Measurements from ENCODE around the gene LETMD1.
"Not testable (repeated sequence)": the region's sequence is repeated elsewhere in the genome, so short reads cannot be mapped to it uniquely, and the experiment has no call there.

The LETMD1 gene

DNA sequence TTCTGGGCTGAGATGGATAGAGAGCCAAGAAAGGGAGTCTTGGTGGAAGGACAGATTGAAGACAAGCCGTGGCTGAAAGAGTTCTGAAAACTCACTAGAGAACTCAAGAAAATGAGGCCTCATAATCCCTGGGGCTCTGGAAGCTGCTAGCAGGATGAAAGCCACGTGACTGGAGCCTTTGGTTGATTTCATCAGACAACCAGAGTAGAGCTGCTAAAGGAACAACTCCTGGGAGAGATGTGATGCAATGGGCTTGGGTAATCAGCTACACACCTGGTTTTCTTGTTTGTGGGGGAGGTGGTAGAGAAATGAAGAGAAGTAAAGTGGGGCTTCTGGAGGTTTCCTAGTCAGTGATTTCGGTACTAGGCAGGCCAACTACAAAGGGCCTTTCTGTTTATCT is 21.9 kb downstream of the LETMD1 start:
- Histone ChIP-seq H3K27ac (peak overlapping the region; percentile 15; the same call in 1 of the 2 replicates), H3K4me2 (peak overlapping the region; percentile 19; the same call in 1 of the 2 replicates), H3K27me3 (no peaks in the 10 kb centered on the region), H4K20me1 (peaks cover 10% of the 10 kb centered on the region), H3K4me3 (no peak overlapping the region), H3K36me3 (peaks cover 99% of the 10 kb centered on the region), H3K4me1 (peaks cover 6% of the 10 kb centered on the region; the same call in 1 of the 2 replicates), H3K9me3 (no peaks in the 10 kb centered on the region), H3K9ac (no peak overlapping the region)
- TF ChIP-seq Cebpa-rat (IDR thresholded peaks at IDR 0.05): peak; percentile 47; the same call in 1 of the 2 replicates

DNA sequence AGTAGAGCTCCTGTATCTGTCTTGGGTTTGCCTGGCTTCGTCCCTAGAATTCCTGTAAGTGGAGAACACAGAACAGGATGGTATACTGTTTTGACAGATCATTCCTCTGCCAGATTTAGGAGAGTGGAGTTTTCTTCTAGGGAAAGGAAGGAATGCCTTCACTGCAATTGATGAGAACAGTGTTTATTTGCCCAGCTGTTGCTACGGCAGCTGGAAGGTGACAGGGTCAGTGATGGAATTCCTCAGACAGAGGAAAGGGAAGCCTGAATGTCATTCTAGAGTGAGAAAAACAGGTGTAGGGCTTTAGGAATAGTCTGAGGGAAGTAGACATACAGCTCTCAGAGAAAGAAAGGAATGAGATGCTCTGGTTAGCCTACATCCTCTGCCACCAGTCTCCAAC is 23.5 kb downstream of the LETMD1 start:
- Histone ChIP-seq H3K27ac (no peak overlapping the region), H3K9me3 (no peaks in the 10 kb centered on the region), H3K4me1 (peaks cover 6% of the 10 kb centered on the region; the same call in 1 of the 2 replicates), H3K4me2 (no peak overlapping the region), H3K4me3 (no peak overlapping the region), H3K9ac (no peak overlapping the region), H3K36me3 (peaks cover 99% of the 10 kb centered on the region), H3K27me3 (no peaks in the 10 kb centered on the region), H4K20me1 (peaks cover 18% of the 10 kb centered on the region)
- TF ChIP-seq Cebpa-rat (IDR thresholded peaks at IDR 0.05): no peak

DNA sequence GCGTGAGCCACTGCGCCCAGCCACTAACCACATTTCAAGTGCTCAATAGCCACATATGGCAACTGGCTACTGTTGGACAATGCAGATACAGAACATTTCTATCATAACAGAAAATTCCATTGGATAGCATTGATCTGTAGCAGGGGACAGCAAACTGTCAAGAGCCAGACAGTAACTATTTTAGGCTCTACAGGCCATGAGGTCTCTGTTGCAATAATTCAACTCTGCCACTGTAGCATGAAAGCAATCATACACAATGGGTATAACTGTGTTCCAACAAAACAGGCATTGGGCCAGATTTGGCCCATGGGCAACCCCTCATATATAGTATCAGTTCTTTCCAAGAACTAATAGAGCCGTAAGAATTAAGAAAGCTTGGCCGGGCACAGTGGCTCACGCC is 27.3 kb downstream of the LETMD1 start:
- H3K27ac ChIP-seq: no peak overlapping the region
- peaks cover 42% of the 10 kb centered on the region for H4K20me1 ChIP-seq
- H3K4me3 ChIP-seq: no peak overlapping the region
- H3K36me3 ChIP-seq: peaks cover 73% of the 10 kb centered on the region
- H3K4me1 ChIP-seq: no peaks in the 10 kb centered on the region
- H3K4me2 ChIP-seq: no peak overlapping the region
- H3K9me3 ChIP-seq: no peaks in the 10 kb centered on the region
- no peak overlapping the region for H3K9ac ChIP-seq
- no peak for TF ChIP-seq Cebpa-rat (IDR thresholded peaks at IDR 0.05)
- H3K27me3 ChIP-seq: no peaks in the 10 kb centered on the region

DNA sequence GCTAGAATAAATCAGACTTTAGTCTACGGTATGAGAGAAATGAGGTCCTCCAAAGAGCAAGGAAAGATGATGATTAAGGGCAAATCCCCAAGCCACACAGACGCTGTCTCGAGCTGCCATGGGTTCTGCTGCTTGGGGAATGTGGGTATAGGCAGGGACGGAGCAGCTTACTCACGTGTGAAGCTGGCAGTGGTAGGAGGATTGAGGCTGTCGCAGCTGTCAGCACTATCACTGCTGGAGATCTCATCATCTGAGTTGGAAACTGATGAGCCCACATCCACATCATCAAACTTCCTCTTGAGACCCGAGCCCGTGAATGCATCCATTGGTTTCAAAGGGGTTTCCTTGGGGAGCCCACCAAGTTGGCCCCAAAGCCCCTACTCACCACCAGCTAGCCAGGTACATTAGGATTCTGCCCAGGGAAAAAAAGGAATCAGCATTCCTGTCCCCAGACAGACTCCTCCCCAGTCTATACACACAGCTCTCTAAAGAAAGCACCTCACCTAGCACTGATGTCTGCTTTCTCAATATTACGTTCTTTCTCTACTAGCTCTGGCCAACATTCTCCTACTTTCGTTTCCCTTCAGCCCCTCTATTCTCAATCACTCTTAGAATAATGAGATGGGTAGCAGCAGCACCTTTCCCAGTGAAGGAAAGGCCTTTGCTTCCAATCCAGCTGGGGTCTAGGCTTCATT is 28.3 kb downstream of the LETMD1 start:
- Histone ChIP-seq H3K27me3 (no peaks in the 10 kb centered on the region), H3K4me2 (no peak overlapping the region), H3K36me3 (peaks cover 69% of the 10 kb centered on the region), H3K27ac (no peak overlapping the region), H3K9me3 (no peaks in the 10 kb centered on the region), H3K4me3 (no peak overlapping the region), H3K4me1 (peaks cover 2% of the 10 kb centered on the region; the same call in 1 of the 2 replicates), H3K9ac (no peak overlapping the region), H4K20me1 (peaks cover 52% of the 10 kb centered on the region)
- no peak for TF ChIP-seq Cebpa-rat (IDR thresholded peaks at IDR 0.05)

DNA sequence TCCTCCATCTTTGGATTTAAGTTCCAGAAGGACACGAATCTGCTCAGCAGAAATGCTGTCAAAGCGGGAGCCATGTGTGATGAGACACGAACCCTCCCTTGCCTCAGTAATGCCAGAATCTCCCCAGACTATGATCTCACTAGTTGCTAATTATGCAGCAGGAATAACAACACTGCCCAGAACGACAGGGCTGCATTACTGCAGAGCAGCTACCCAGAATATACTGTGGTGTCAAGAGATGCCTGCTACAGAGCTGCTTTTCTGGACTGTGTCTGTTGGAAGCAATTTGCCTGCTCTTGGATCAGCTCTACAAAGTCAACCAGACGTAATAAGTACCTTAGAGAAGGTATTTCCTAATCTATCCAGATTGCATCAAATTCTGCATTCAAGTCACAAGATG is 29.8 kb downstream of the LETMD1 start:
- Histone ChIP-seq H4K20me1 (peaks cover 66% of the 10 kb centered on the region), H3K4me2 (no peak overlapping the region), H3K27ac (no peak overlapping the region), H3K9me3 (no peaks in the 10 kb centered on the region), H3K4me1 (peaks cover 15% of the 10 kb centered on the region), H3K27me3 (no peaks in the 10 kb centered on the region), H3K36me3 (peaks cover 54% of the 10 kb centered on the region), H3K4me3 (no peak overlapping the region), H3K9ac (no peak overlapping the region)
- TF ChIP-seq Cebpa-rat (IDR thresholded peaks at IDR 0.05): no peak

DNA sequence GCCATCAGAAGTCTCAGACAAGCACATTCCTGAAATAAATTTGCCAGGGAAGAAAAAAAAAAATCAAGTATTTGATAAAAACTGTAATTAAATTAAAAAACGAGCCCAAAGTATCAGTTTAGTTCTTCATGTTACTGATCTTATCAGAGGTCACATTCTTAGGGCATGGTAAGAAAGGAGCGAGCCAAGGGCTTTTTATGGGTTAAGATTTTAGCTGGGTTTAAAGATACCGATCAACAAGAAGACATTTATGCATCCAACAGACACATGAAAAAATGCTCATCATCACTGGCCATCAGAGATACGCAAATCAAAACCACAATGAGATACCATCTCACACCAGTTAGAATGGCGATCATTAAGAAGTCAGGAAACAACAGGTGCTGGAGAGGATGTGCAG is 30.2 kb downstream of the LETMD1 start:
- H3K9ac ChIP-seq, H3K27ac ChIP-seq, H3K4me2 ChIP-seq, H3K27me3 ChIP-seq, H3K4me3 ChIP-seq, H3K9me3 ChIP-seq: not testable (repeated sequence)
- Histone ChIP-seq H3K4me1 (peaks cover 15% of the 10 kb centered on the region), H4K20me1 (peaks cover 66% of the 10 kb centered on the region), H3K36me3 (peaks cover 50% of the 10 kb centered on the region)

DNA sequence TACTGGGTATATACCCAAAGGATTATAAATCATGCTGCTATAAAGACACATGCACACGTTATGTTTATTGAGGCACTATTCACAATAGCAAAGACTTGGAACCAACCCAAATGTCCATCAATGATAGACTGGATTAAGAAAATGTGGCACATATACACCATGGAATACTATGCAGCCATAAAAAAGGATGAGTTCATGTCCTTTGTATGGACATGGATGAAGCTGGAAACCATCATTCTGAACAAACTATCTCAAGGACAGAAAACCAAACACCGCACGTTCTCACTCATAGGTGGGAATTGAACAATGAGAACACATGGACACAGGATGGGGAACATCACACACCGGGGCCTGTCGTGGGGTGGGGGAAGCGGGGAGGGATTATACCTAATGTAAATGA is 30.7 kb downstream of the LETMD1 start:
- not testable (repeated sequence) for H3K27ac ChIP-seq, H3K4me2 ChIP-seq, H3K4me3 ChIP-seq, H3K9ac ChIP-seq, H3K9me3 ChIP-seq, H3K27me3 ChIP-seq
- H3K4me1 ChIP-seq: peaks cover 18% of the 10 kb centered on the region
- peaks cover 45% of the 10 kb centered on the region for H3K36me3 ChIP-seq
- peaks cover 66% of the 10 kb centered on the region for H4K20me1 ChIP-seq

DNA sequence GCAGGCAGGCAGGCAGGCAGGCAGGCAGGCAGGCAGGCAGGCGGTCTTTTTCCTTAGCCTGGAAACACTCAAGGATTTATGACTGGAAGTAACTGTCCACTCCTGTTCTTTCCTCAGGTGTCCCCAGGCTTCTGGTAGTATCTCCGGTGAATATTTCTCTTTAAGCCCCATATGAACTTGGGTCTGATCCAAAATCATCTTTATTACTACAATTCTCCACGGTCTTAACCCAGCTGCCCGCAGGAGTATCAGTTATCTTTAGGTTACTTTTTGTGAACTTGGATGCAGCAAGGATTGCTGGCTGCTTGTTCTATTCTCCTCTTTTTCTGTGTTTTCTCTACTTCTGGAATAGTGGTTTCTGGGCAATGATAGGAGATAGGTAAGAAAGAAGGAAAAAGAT is 32.0 kb downstream of the LETMD1 start:
- Histone ChIP-seq H3K27me3 (no peaks in the 10 kb centered on the region), H3K4me3 (no peak overlapping the region), H3K4me2 (no peak overlapping the region), H3K9ac (no peak overlapping the region), H3K9me3 (no peaks in the 10 kb centered on the region), H3K4me1 (peaks cover 20% of the 10 kb centered on the region), H3K36me3 (peaks cover 33% of the 10 kb centered on the region), H3K27ac (no peak overlapping the region), H4K20me1 (peaks cover 64% of the 10 kb centered on the region)
- no peak for TF ChIP-seq Cebpa-rat (IDR thresholded peaks at IDR 0.05)

DNA sequence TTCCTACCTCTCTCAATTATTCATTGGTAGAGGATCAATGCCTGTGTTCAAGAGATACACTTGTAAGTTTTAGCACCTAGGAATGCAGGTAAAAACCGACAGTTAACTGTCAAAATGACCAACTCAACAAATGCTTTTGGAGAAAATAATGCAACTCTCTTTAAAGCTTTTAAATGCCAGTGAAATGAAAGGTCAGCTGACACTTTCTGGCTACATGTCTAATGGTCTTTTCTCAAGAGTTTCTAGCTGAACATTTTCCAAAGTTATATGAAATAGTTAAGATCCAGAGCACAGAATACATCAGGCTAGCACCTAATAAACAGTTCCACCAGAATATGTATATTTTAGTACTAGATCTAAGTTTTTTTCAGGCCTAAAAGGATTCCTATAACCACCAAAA is 33.3 kb downstream of the LETMD1 start:
- Histone ChIP-seq H3K9ac (0 out of 2 replicates have a peak overlapping the region, but pooled peaks have one; percentile 95), H3K4me1 (peaks cover 20% of the 10 kb centered on the region), H4K20me1 (peaks cover 51% of the 10 kb centered on the region), H3K36me3 (peaks cover 20% of the 10 kb centered on the region), H3K27ac (no peak overlapping the region), H3K27me3 (no peaks in the 10 kb centered on the region), H3K4me2 (peak overlapping the region; percentile 98), H3K4me3 (no peak overlapping the region), H3K9me3 (no peaks in the 10 kb centered on the region)
- TF ChIP-seq Cebpa-rat (IDR thresholded peaks at IDR 0.05): no peak

DNA sequence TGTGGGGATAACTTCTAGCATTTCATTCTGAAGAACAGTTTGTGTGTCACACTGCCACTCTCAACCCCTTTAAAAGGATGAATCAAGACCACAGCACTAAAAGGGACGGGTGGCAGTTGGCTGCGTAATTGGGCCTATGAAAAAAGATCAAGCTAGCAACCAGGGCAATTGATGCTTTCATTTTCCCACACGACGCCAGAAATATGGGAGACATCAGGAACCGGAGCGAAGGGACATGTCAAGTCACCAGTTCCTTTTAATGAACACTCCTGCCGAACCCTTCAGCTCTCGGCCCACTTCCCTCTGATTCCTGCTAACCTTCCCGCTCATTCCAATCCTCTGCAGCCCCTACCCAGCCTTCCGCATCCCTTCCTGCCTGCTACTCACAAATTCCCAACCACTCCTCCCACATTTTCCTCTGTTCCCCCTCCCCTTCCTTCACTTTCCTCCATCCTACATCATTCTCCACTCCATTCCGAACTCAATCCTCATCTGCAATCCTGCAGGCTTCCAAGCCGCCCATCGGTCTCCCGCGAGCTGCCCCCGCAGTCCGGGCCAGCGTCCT is 34.5 kb downstream of the LETMD1 start:
- Histone ChIP-seq H3K4me3 (peak overlapping the region; percentile 96), H3K27me3 (no peaks in the 10 kb centered on the region), H3K4me1 (peaks cover 20% of the 10 kb centered on the region), H3K4me2 (peak overlapping the region; percentile 98), H3K9me3 (no peaks in the 10 kb centered on the region), H3K9ac (peak overlapping the region; percentile 95), H3K27ac (peak overlapping the region; percentile 89), H4K20me1 (peaks cover 38% of the 10 kb centered on the region), H3K36me3 (peaks cover 13% of the 10 kb centered on the region)
- no peak for TF ChIP-seq Cebpa-rat (IDR thresholded peaks at IDR 0.05)
